Rectal smooth muscle tissue (tissue), 1 donor: ENCODE measurements around the gene GPC6.

ENCODE experiments used
- H3K27ac ChIP-seq: one replicate; pipeline ENCODE4 v1.7.0; 2013; ENCODE audit warnings: low read depth, low read length, inconsistent platforms
- H3K27me3 ChIP-seq: one replicate; pipeline ENCODE4 v1.7.0; 2013; ENCODE audit warnings: low read length; ENCODE audit not compliant: control insufficient read depth, insufficient read depth
- H3K36me3 ChIP-seq: one replicate; pipeline ENCODE4 v1.7.0; 2013; ENCODE audit warnings: low read length; ENCODE audit not compliant: control insufficient read depth, insufficient read depth
- H3K4me1 ChIP-seq: one replicate; pipeline ENCODE4 v1.7.0; 2013; ENCODE audit warnings: low read length; ENCODE audit not compliant: control insufficient read depth, insufficient read depth
- H3K4me3 ChIP-seq: one replicate; pipeline ENCODE4 v1.7.0; 2013; ENCODE audit warnings: low read length
- H3K9ac ChIP-seq: one replicate; pipeline ENCODE4 v1.7.0; 2013; ENCODE audit warnings: low read length

Gene GPC6

GRCh38 chr13:93948162-93948922 is 721.7 kb downstream of the GPC6 start:
- Histone ChIP-seq H3K4me1 (no peaks in the 10 kb centered on the region), H3K27me3 (no peaks in the 10 kb centered on the region), H3K9ac (no peak overlapping the region), H3K27ac (no peak overlapping the region), H3K36me3 (no peaks in the 10 kb centered on the region), H3K4me3 (no peak overlapping the region)

- Histone ChIP-seq H3K27me3 (no peaks in the 10 kb centered on the region), H3K4me3 (no peak overlapping the region), H3K4me1 (no peaks in the 10 kb centered on the region), H3K36me3 (no peaks in the 10 kb centered on the region), H3K9ac (no peak overlapping the region), H3K27ac (no peak overlapping the region)
These were observed 724.5 kb downstream of the GPC6 start for GRCh38 chr13:93951108-93951507.

GRCh38 chr13:93951951-93952350 is 725.3 kb downstream of the GPC6 start:
- H3K27me3 ChIP-seq: no peaks in the 10 kb centered on the region
- H3K27ac ChIP-seq: no peak overlapping the region
- no peak overlapping the region for H3K4me3 ChIP-seq
- H3K4me1 ChIP-seq: no peaks in the 10 kb centered on the region
- no peaks in the 10 kb centered on the region for H3K36me3 ChIP-seq
- H3K9ac ChIP-seq: no peak overlapping the region

- Histone ChIP-seq H3K9ac (no peak overlapping the region), H3K27ac (no peak overlapping the region), H3K27me3 (no peaks in the 10 kb centered on the region), H3K36me3 (no peaks in the 10 kb centered on the region), H3K4me3 (no peak overlapping the region), H3K4me1 (no peaks in the 10 kb centered on the region)
These were observed 727.2 kb downstream of the GPC6 start for GRCh38 chr13:93953841-93954240.

GRCh38 chr13:93955904-93956303 is 729.3 kb downstream of the GPC6 start:
- H3K4me3 ChIP-seq: no peak overlapping the region
- H3K9ac ChIP-seq: no peak overlapping the region
- H3K4me1 ChIP-seq: no peaks in the 10 kb centered on the region
- H3K27me3 ChIP-seq: no peaks in the 10 kb centered on the region
- H3K27ac ChIP-seq: no peak overlapping the region
- no peaks in the 10 kb centered on the region for H3K36me3 ChIP-seq

- no peaks in the 10 kb centered on the region for H3K27me3 ChIP-seq
- no peak overlapping the region for H3K4me3 ChIP-seq
- no peaks in the 10 kb centered on the region for H3K36me3 ChIP-seq
- no peak overlapping the region for H3K9ac ChIP-seq
- no peak overlapping the region for H3K27ac ChIP-seq
- no peaks in the 10 kb centered on the region for H3K4me1 ChIP-seq
These were observed 729.8 kb downstream of the GPC6 start for GRCh38 chr13:93956426-93956825.

- H3K27me3 ChIP-seq: no peaks in the 10 kb centered on the region
- no peak overlapping the region for H3K4me3 ChIP-seq
- no peak overlapping the region for H3K9ac ChIP-seq
- H3K27ac ChIP-seq: no peak overlapping the region
- no peaks in the 10 kb centered on the region for H3K36me3 ChIP-seq
- H3K4me1 ChIP-seq: no peaks in the 10 kb centered on the region
These were observed 730.8 kb downstream of the GPC6 start for GRCh38 chr13:93957371-93957770.

GRCh38 chr13:93959796-93960533 is 733.4 kb downstream of the GPC6 start:
- Histone ChIP-seq H3K4me1 (no peaks in the 10 kb centered on the region), H3K4me3 (no peak overlapping the region), H3K9ac (no peak overlapping the region), H3K27ac (no peak overlapping the region), H3K27me3 (no peaks in the 10 kb centered on the region), H3K36me3 (no peaks in the 10 kb centered on the region)

GRCh38 chr13:93963266-93964145 is 736.9 kb downstream of the GPC6 start:
- H3K4me1 ChIP-seq: no peaks in the 10 kb centered on the region
- no peak overlapping the region for H3K27ac ChIP-seq
- H3K4me3 ChIP-seq: no peak overlapping the region
- no peaks in the 10 kb centered on the region for H3K27me3 ChIP-seq
- H3K36me3 ChIP-seq: no peaks in the 10 kb centered on the region
- H3K9ac ChIP-seq: no peak overlapping the region

GRCh38 chr13:93964146-93964512 is 737.5 kb downstream of the GPC6 start:
- H3K36me3 ChIP-seq: no peaks in the 10 kb centered on the region
- H3K4me1 ChIP-seq: no peaks in the 10 kb centered on the region
- no peak overlapping the region for H3K4me3 ChIP-seq
- H3K9ac ChIP-seq: no peak overlapping the region
- no peak overlapping the region for H3K27ac ChIP-seq
- H3K27me3 ChIP-seq: no peaks in the 10 kb centered on the region

GRCh38 chr13:93965587-93965986 is 739.0 kb downstream of the GPC6 start:
- no peaks in the 10 kb centered on the region for H3K27me3 ChIP-seq
- no peak overlapping the region for H3K4me3 ChIP-seq
- H3K27ac ChIP-seq: no peak overlapping the region
- no peak overlapping the region for H3K9ac ChIP-seq
- no peaks in the 10 kb centered on the region for H3K4me1 ChIP-seq
- no peaks in the 10 kb centered on the region for H3K36me3 ChIP-seq

GRCh38 chr13:93966267-93966936 is 739.8 kb downstream of the GPC6 start:
- H3K36me3 ChIP-seq: no peaks in the 10 kb centered on the region
- no peaks in the 10 kb centered on the region for H3K4me1 ChIP-seq
- H3K27ac ChIP-seq: no peak overlapping the region
- H3K4me3 ChIP-seq: no peak overlapping the region
- H3K27me3 ChIP-seq: no peaks in the 10 kb centered on the region
- no peak overlapping the region for H3K9ac ChIP-seq
